NCI-H510A treated with DMSO at 0.1 percent for 48 hours (cell line): ENCODE results near the gene RABEP2.
A peak's percentile ranks its signal among the peaks of the same experiment; 100 is the strongest.
"Not testable (repeated sequence)": the region's sequence is repeated elsewhere in the genome, so short reads cannot be mapped to it uniquely, and the experiment has no call there.

Experiments
- DNase-seq: peaks from one replicate; lab custom pipeline; 2025; lab: John Stamatoyannopoulos, UW

The RABEP2 gene

GRCh38 chr16:28932339-28933141 lies 7.5 kb upstream of the RABEP2 start:
- no peak for DNase-seq

- no peak for DNase-seq
These were observed 6.8 kb upstream of the RABEP2 start, which contains the start of gene CD19 for GRCh38 chr16:28931801-28932225. Gene CD19 (plus strand): TSS chr16:28931971. CDS start chr16:28932001, 30 bp downstream.

GRCh38 chr16:28930652-28931051 lies 5.6 kb upstream of the RABEP2 start:
- no peak for DNase-seq

- DNase-seq = no peak
These were observed 5.2 kb upstream of the RABEP2 start for GRCh38 chr16:28930203-28930602.

GRCh38 chr16:28927815-28928214 lies 2.8 kb upstream of the RABEP2 start:
- no peak for DNase-seq

- DNase-seq = not testable (repeated sequence)
These were observed 1.2 kb upstream of the RABEP2 start for GRCh38 chr16:28926284-28926683.

- peak; percentile 88 for DNase-seq
These were observed 569 bp upstream of the RABEP2 start for GRCh38 chr16:28925386-28926228.

GRCh38 chr16:28924399-28924761 lies 658 bp downstream of the RABEP2 start:
- no peak for DNase-seq

- peak; percentile 74 for DNase-seq
These were observed 1.2 kb downstream of the RABEP2 start for GRCh38 chr16:28923652-28924398.

GRCh38 chr16:28923231-28923587 lies 1.8 kb downstream of the RABEP2 start:
- peak; percentile 74 for DNase-seq

- no peak for DNase-seq
These were observed 6.3 kb downstream of the RABEP2 start for GRCh38 chr16:28918698-28919097.

- no peak for DNase-seq
These were observed 7.9 kb downstream of the RABEP2 start for GRCh38 chr16:28917095-28917494.

- no peak for DNase-seq
These were observed 9.9 kb downstream of the RABEP2 start for GRCh38 chr16:28915181-28915580.

- peak; percentile 89 for DNase-seq
These were observed 10.9 kb downstream of the RABEP2 start for GRCh38 chr16:28913946-28914724.

- no peak for DNase-seq
These were observed 12.5 kb downstream of the RABEP2 start for GRCh38 chr16:28912558-28912957.

GRCh38 chr16:28910086-28911031 lies 14.7 kb downstream of the RABEP2 start:
- peak; percentile 54 for DNase-seq

- no peak for DNase-seq
These were observed 19.2 kb downstream of the RABEP2 start for GRCh38 chr16:28905800-28906372.

- no peak for DNase-seq
These were observed 19.7 kb downstream of the RABEP2 start for GRCh38 chr16:28905229-28905754.

- DNase-seq = no peak
These were observed 20.2 kb downstream of the RABEP2 start for GRCh38 chr16:28904828-28905227.

- no peak for DNase-seq
These were observed 20.7 kb downstream of the RABEP2 start for GRCh38 chr16:28904363-28904762.
